K562 (cell line): ENCODE data around the gene IMMP2L. TPM values are rescaled to one million over a fixed set of nuclear protein-coding genes. Genes with fewer than 3 reads are reported as not detected.

ENCODE experiments used
- ARID3B ChIP-seq: fragments of 250-450 bp; sonication (Bioruptor Pico); IDR thresholded peaks from 2 replicates; pipeline ENCODE4 v1.4.0; 2020; ENCODE audit warnings: borderline replicate concordance
- CREB3 ChIP-seq: fragments of 450-650 bp; conservative IDR thresholded peaks from 2 replicates; pipeline ENCODE4 v1.6.1; 2016; ENCODE audit warnings: missing genetic modification characterization, low read depth, mild to moderate bottlenecking, missing compliant biosample characterization, moderate library complexity
- CSDE1 ChIP-seq, 2 experiments: fragments of 450-650 bp; IDR thresholded peaks; 2 replicates each; pipeline ENCODE4 v1.6.1; 2016; ENCODE audit warnings: mild to moderate bottlenecking in 1 of 2
- HOXB6 ChIP-seq: fragments of 250-450 bp; sonication (Bioruptor Pico); IDR thresholded peaks from 2 replicates; pipeline ENCODE4 v1.5.1; 2022; ENCODE audit warnings: mild to moderate bottlenecking, borderline replicate concordance
- NFE2 ChIP-seq: IDR thresholded peaks from 2 replicates; pipeline ENCODE4 v1.6.1; 2014; ENCODE audit warnings: antibody characterized with exemption, low read depth
- NFE2L1 ChIP-seq: fragments of 450-650 bp; IDR thresholded peaks from 2 replicates; pipeline ENCODE4 v1.6.1; 2016; ENCODE audit warnings: missing genetic modification characterization, low read depth, mild to moderate bottlenecking, missing compliant biosample characterization, moderate library complexity, borderline replicate concordance
- POLR2A ChIP-seq: fragments of 450-650 bp; conservative IDR thresholded peaks from 2 replicates; pipeline ENCODE4 v1.6.1; 2016
- PYGO2 ChIP-seq: fragments of 450-650 bp; IDR thresholded peaks from 2 replicates; pipeline ENCODE4 v1.6.1; 2016; ENCODE audit warnings: mild to moderate bottlenecking, missing genetic modification characterization, moderate library complexity, missing compliant biosample characterization
- RBM15 ChIP-seq: fragments of 200-400 bp; formaldehyde crosslinking; IDR thresholded peaks from 2 replicates; pipeline ENCODE4 v1.6.1; 2018; ENCODE audit warnings: mild to moderate bottlenecking, low read length, moderate library complexity; ENCODE audit not compliant: insufficient read depth
- SMARCE1 ChIP-seq: fragments of 450-650 bp; IDR thresholded peaks from 2 replicates; pipeline ENCODE4 v1.7.1; 2016; ENCODE audit warnings: mild to moderate bottlenecking
- THRA ChIP-seq: fragments of 450-650 bp; IDR thresholded peaks from 2 replicates; pipeline ENCODE4 v1.6.1; 2017; ENCODE audit warnings: mild to moderate bottlenecking, moderate library complexity
- ZFP36 ChIP-seq: fragments of 150-350 bp; IDR thresholded peaks from 2 replicates; pipeline ENCODE4 v1.6.1; 2018; ENCODE audit warnings: low read length, low read depth; ENCODE audit not compliant: partially characterized antibody
- ZNF212 ChIP-seq: fragments of 450-650 bp; formaldehyde crosslinking; IDR thresholded peaks from 2 replicates; pipeline ENCODE4 v1.4.0; 2020; ENCODE audit warnings: mild to moderate bottlenecking
- ZNF449 ChIP-seq: fragments of 250-450 bp; sonication (Bioruptor Pico); IDR thresholded peaks from 2 replicates; pipeline ENCODE4 v1.8.0; 2022; ENCODE audit warnings: moderate library complexity, mild to moderate bottlenecking, inconsistent platforms
- ZNF780A ChIP-seq: fragments of 250-450 bp; sonication (Bioruptor Pico); IDR thresholded peaks from 2 replicates; pipeline ENCODE4 v1.5.0; 2021; ENCODE audit warnings: mild to moderate bottlenecking
- polyA plus RNA-seq, 8 experiments: library from polyadenylated mRNA; depleted of rRNA in 4 of 8; stranded (reverse) in 5 of 8; unstranded in 3 of 8; fragments of >200 nt; fragmentation: Nextera tagmentation in 2 of 8; fragmentation: Illumina TruSeq in 1 of 8; extraction: Ambion mirVana in 2 of 8; extraction: Trizol in 1 of 8; gene quantifications; 2 replicates each; pipeline versions ENCODE4 v1.2.1 to v1.2.3, GENCODE V29; 2011 to 2014; ENCODE audit warnings: inconsistent platforms in 1 of 8, missing spikeins in 1 of 8
- total RNA-seq, 7 experiments: library from RNA; depleted of rRNA in 6 of 7; stranded (reverse); fragments of >200 nt in 6 of 7; fragmentation: Illumina TruSeq in 2 of 7; extraction: Trizol in 2 of 7; gene quantifications; 2 replicates each; pipeline versions ENCODE4 v1.2.1 to v1.2.3, GENCODE V29; 2011 to 2021; ENCODE audit warnings: low replicate concordance in 1 of 7
- TF ChIP-seq, protein P1 (sequence below): sonication (generic); formaldehyde crosslinking; IDR thresholded peaks from 2 replicates; pipeline ENCODE4 v1.8.0; 2023; ENCODE audit warnings: mild to moderate bottlenecking, missing genetic modification reagents
- TF ChIP-seq, protein P2 (sequence below): sonication (generic); formaldehyde crosslinking; IDR thresholded peaks from 2 replicates; pipeline ENCODE4 v1.8.1; 2023; ENCODE audit warnings: mild to moderate bottlenecking, missing genetic modification reagents
- TF ChIP-seq, protein P3 (sequence below), 2 experiments: fragments of 200-800 bp in 1 of 2; sonication (Bioruptor generic) in 1 of 2; sonication (generic) in 1 of 2; formaldehyde crosslinking in 1 of 2; IDR thresholded peaks in 1 of 2; conservative IDR thresholded peaks in 1 of 2; 2 replicates each; pipeline versions ENCODE4 v1.5.0 to v1.6.1; 2016 to 2020; ENCODE audit warnings: missing compliant biosample characterization in 1 of 2, missing genetic modification characterization in 1 of 2, missing genetic modification reagents in 1 of 2

The IMMP2L gene
- total and polyA plus RNA-seq, 9 of the 15 experiments (the other 6 are each of a cell fraction or from before 2014, with no cell fraction given): 29.7 to 116 (median 53.0) TPM

DNA sequence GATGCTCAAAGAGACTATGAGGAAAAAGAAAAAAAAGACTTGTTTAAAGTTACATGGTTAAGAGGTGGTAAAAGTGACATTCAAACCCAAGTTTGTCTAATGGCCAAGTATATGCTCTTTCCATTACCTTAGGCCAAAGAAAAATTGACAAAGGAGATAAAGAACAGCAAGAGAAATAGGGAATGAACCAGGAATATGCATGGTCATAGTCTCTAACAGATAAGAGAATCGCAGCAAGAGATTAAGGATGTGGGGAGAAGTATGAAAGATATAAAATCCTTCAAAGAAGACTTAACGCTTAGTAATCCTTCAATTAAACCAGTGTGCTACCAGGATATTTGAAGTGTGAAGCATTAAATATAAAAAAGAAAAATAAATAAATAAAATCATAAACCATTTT is 494.6 kb downstream of the IMMP2L start (continued):
- TF ChIP-seq ARID3B (CRISPR knock-in tag): no peak
- TF ChIP-seq, protein P1, sequence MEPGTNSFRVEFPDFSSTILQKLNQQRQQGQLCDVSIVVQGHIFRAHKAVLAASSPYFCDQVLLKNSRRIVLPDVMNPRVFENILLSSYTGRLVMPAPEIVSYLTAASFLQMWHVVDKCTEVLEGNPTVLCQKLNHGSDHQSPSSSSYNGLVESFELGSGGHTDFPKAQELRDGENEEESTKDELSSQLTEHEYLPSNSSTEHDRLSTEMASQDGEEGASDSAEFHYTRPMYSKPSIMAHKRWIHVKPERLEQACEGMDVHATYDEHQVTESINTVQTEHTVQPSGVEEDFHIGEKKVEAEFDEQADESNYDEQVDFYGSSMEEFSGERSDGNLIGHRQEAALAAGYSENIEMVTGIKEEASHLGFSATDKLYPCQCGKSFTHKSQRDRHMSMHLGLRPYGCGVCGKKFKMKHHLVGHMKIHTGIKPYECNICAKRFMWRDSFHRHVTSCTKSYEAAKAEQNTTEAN: no peak
- no peak for TF ChIP-seq ZFP36
- TF ChIP-seq CREB3 (tag): no peak
- no peak for TF ChIP-seq HOXB6 (CRISPR knock-in tag)
- peak; percentile 72 for TF ChIP-seq NFE2
- TF ChIP-seq, protein P2, sequence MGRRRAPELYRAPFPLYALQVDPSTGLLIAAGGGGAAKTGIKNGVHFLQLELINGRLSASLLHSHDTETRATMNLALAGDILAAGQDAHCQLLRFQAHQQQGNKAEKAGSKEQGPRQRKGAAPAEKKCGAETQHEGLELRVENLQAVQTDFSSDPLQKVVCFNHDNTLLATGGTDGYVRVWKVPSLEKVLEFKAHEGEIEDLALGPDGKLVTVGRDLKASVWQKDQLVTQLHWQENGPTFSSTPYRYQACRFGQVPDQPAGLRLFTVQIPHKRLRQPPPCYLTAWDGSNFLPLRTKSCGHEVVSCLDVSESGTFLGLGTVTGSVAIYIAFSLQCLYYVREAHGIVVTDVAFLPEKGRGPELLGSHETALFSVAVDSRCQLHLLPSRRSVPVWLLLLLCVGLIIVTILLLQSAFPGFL (CRISPR knock-in tag): no peak
- TF ChIP-seq NFE2L1: no peak
- no peak for TF ChIP-seq THRA
- no peak for TF ChIP-seq CSDE1 (IDR thresholded peaks at IDR 0.05)
- no peak for TF ChIP-seq ZNF212 (CRISPR knock-in tag)
- TF ChIP-seq, protein P3, sequence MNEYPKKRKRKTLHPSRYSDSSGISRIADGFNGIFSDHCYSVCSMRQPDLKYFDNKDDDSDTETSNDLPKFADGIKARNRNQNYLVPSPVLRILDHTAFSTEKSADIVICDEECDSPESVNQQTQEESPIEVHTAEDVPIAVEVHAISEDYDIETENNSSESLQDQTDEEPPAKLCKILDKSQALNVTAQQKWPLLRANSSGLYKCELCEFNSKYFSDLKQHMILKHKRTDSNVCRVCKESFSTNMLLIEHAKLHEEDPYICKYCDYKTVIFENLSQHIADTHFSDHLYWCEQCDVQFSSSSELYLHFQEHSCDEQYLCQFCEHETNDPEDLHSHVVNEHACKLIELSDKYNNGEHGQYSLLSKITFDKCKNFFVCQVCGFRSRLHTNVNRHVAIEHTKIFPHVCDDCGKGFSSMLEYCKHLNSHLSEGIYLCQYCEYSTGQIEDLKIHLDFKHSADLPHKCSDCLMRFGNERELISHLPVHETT (CRISPR knock-in tag; conservative IDR thresholded peaks at IDR 0.05 in 1 of 2, IDR thresholded peaks at IDR 0.05 in 1 of 2): no peak
- no peak for TF ChIP-seq RBM15
- TF ChIP-seq ZNF780A: no peak
- no peak for TF ChIP-seq ZNF449 (CRISPR knock-in tag)
- TF ChIP-seq POLR2A: no peak
- no peak for TF ChIP-seq PYGO2 (tag)
- TF ChIP-seq SMARCE1: peak; percentile 62
